CD4-positive, alpha-beta T cell treated with Interleukin-15 for 1 hour (primary cell): ENCODE measurements around the gene RNU6-9.

ENCODE experiments used
- DNase-seq: peaks from one replicate; pipeline ENCODE4 v3.0.0-alpha.2; 2020

RNU6-9 gene

GRCh38 chr19:899336-900042, 6.2 kb downstream of the RNU6-9 start:
- DNase-seq, result no peak

- DNase-seq, result no peak
Measured at GRCh38 chr19:900043-900301, 6.7 kb downstream of the RNU6-9 start.

GRCh38 chr19:900302-901111, 7.2 kb downstream of the RNU6-9 start:
- DNase-seq, result peak; percentile 54

- no peak for DNase-seq
Measured at GRCh38 chr19:901216-902092, 8.2 kb downstream of the RNU6-9 start.

GRCh38 chr19:902093-902370, 8.7 kb downstream of the RNU6-9 start:
- DNase-seq, result no peak

- DNase-seq, result no peak
Measured at GRCh38 chr19:902446-903226, 9.4 kb downstream of the RNU6-9 start.

- DNase-seq, result no peak
Measured at GRCh38 chr19:903266-903797, 10.0 kb downstream of the RNU6-9 start.

- no peak for DNase-seq
Measured at GRCh38 chr19:904545-904944, 11.3 kb downstream of the RNU6-9 start.

- DNase-seq, result peak; percentile 46
Measured at GRCh38 chr19:906480-906879, 13.2 kb downstream of the RNU6-9 start.

GRCh38 chr19:907183-907853, 14.0 kb downstream of the RNU6-9 start:
- DNase-seq, result peak; percentile 80

GRCh38 chr19:911197-912033, 18.1 kb downstream of the RNU6-9 start:
- DNase-seq, result no peak

GRCh38 chr19:912181-913079, 19.1 kb downstream of the RNU6-9 start:
- peak; percentile 56 for DNase-seq

- DNase-seq, result peak; percentile 86
Measured at GRCh38 chr19:913080-913748, 19.9 kb downstream of the RNU6-9 start, which contains the start of gene R3HDM4. Gene R3HDM4, minus strand, starts transcription at chr19:913219. Its CDS starts 62 bp downstream, at chr19:913157.

- DNase-seq, result no peak
Measured at GRCh38 chr19:916645-917322, 23.5 kb downstream of the RNU6-9 start.

GRCh38 chr19:917323-918151, 24.3 kb downstream of the RNU6-9 start, which contains the start of gene KISS1R:
Gene KISS1R, plus strand, starts transcription at chr19:917333. Its CDS starts 170 bp downstream, at chr19:917503.
- DNase-seq, result peak; percentile 83

GRCh38 chr19:918152-918437, 24.8 kb downstream of the RNU6-9 start:
- no peak for DNase-seq

GRCh38 chr19:918481-919198, 25.4 kb downstream of the RNU6-9 start:
- no peak for DNase-seq
